ENCODE results near the gene HLCS.

HLCS gene

GRCh38 chr21:36932161-36932816 is 34.2 kb downstream of the HLCS start:
- H3K9me2 ChIP-seq (replicated peaks; ENCODE audit: insufficient read depth, low read length): no peaks in the 10 kb centered on the region
- H3K9ac ChIP-seq (ENCODE audit: low read length): no peak overlapping the region
- H3K4me2 ChIP-seq (ENCODE audit: low read depth, low read length, poor library complexity, severe bottlenecking): no peak overlapping the region
- no peaks in the 10 kb centered on the region for H4K20me1 ChIP-seq (ENCODE audit: low read depth, low read length)
- H3K9me3 ChIP-seq (ENCODE audit: insufficient read depth, low read length): no peaks in the 10 kb centered on the region
- no peak for TF ChIP-seq EZH2phosphoT487 (conservative IDR thresholded peaks at IDR 0.05; ENCODE audit: low read length)
- no peak for TF ChIP-seq CTCF (IDR thresholded peaks at IDR 0.05; ENCODE audit: insufficient read depth, low read length, poor library complexity, severe bottlenecking)
- H3K79me2 ChIP-seq (ENCODE audit: insufficient read depth, low read length): no peaks in the 10 kb centered on the region
- H3K27ac ChIP-seq (ENCODE audit: low read depth, low read length): no peak overlapping the region
- H2AFZ ChIP-seq (ENCODE audit: low read depth, low read length, severe bottlenecking): no peak overlapping the region
- no peaks in the 10 kb centered on the region for H3F3A ChIP-seq (ENCODE audit: insufficient read depth)
- no peak overlapping the region for H3K4me3 ChIP-seq (ENCODE audit: insufficient read depth, low read length, poor library complexity, severe bottlenecking)
- no peaks in the 10 kb centered on the region for H3K27me3 ChIP-seq (ENCODE audit: low read length)
- no peaks in the 10 kb centered on the region for H3K36me3 ChIP-seq (ENCODE audit: low read length)

- H3K4me2 ChIP-seq (ENCODE audit: low read depth, low read length, poor library complexity, severe bottlenecking): no peak overlapping the region
- H3K27ac ChIP-seq (ENCODE audit: low read depth, low read length): no peak overlapping the region
- no peaks in the 10 kb centered on the region for H3F3A ChIP-seq (ENCODE audit: insufficient read depth)
- no peaks in the 10 kb centered on the region for H3K27me3 ChIP-seq (ENCODE audit: low read length)
- H3K9me3 ChIP-seq (ENCODE audit: insufficient read depth, low read length): no peaks in the 10 kb centered on the region
- no peak overlapping the region for H3K9ac ChIP-seq (ENCODE audit: low read length)
- H2AFZ ChIP-seq (ENCODE audit: low read depth, low read length, severe bottlenecking): no peak overlapping the region
- no peak for TF ChIP-seq CTCF (IDR thresholded peaks at IDR 0.05; ENCODE audit: insufficient read depth, low read length, poor library complexity, severe bottlenecking)
- TF ChIP-seq EZH2phosphoT487 (conservative IDR thresholded peaks at IDR 0.05; ENCODE audit: low read length): no peak
- H3K9me2 ChIP-seq (replicated peaks; ENCODE audit: insufficient read depth, low read length): no peaks in the 10 kb centered on the region
- H4K20me1 ChIP-seq (ENCODE audit: low read depth, low read length): no peaks in the 10 kb centered on the region
- H3K36me3 ChIP-seq (ENCODE audit: low read length): no peaks in the 10 kb centered on the region
- no peaks in the 10 kb centered on the region for H3K79me2 ChIP-seq (ENCODE audit: insufficient read depth, low read length)
- H3K4me3 ChIP-seq (ENCODE audit: insufficient read depth, low read length, poor library complexity, severe bottlenecking): no peak overlapping the region
These were observed 36.8 kb downstream of the HLCS start for GRCh38 chr21:36929622-36930021.

- Histone ChIP-seq H3K27me3 (ENCODE audit: low read length) (no peaks in the 10 kb centered on the region), H2AFZ (ENCODE audit: low read depth, low read length, severe bottlenecking) (no peak overlapping the region), H3K36me3 (ENCODE audit: low read length) (no peaks in the 10 kb centered on the region), H3K27ac (ENCODE audit: low read depth, low read length) (no peak overlapping the region), H3F3A (ENCODE audit: insufficient read depth) (no peaks in the 10 kb centered on the region), H3K9me2 (replicated peaks; ENCODE audit: insufficient read depth, low read length) (no peaks in the 10 kb centered on the region), H3K79me2 (ENCODE audit: insufficient read depth, low read length) (no peaks in the 10 kb centered on the region), H3K9me3 (ENCODE audit: insufficient read depth, low read length) (no peaks in the 10 kb centered on the region), H3K9ac (ENCODE audit: low read length) (no peak overlapping the region), H4K20me1 (ENCODE audit: low read depth, low read length) (no peaks in the 10 kb centered on the region), H3K4me3 (ENCODE audit: insufficient read depth, low read length, poor library complexity, severe bottlenecking) (no peak overlapping the region), H3K4me2 (ENCODE audit: low read depth, low read length, poor library complexity, severe bottlenecking) (no peak overlapping the region)
- TF ChIP-seq CTCF (IDR thresholded peaks at IDR 0.05; ENCODE audit: insufficient read depth, low read length, poor library complexity, severe bottlenecking): no peak
- no peak for TF ChIP-seq EZH2phosphoT487 (conservative IDR thresholded peaks at IDR 0.05; ENCODE audit: low read length)
These were observed 37.5 kb downstream of the HLCS start for GRCh38 chr21:36928960-36929359.

Data from SU-DHL-6 (cell line).